Ovary (tissue), 3 donors: ENCODE results near the gene MYH9.

ENCODE experiments used
- CTCF ChIP-seq, 3 donors: fragments of 450-650 bp in 2 of 3; fragments of 200-600 bp in 1 of 3; IDR thresholded peaks; one replicate each; pipeline versions ENCODE4 v1.5.1 to v1.8.0; 2016 to 2022; ENCODE audit warnings: antibody characterized with exemption in 3 of 3, mild to moderate bottlenecking in 1 of 3
- EP300 ChIP-seq: sonication (generic); formaldehyde crosslinking; IDR thresholded peaks from one replicate; pipeline ENCODE4 v1.6.1; 2017; ENCODE audit warnings: antibody characterized with exemption
- POLR2A ChIP-seq: fragments of 450-650 bp; IDR thresholded peaks from one replicate; pipeline ENCODE4 v1.6.1; 2017; ENCODE audit warnings: antibody characterized with exemption, mild to moderate bottlenecking, moderate library complexity
- donor health status: DM: no; HTN: no; CAD: no.

- TF ChIP-seq CTCF (IDR thresholded peaks at IDR 0.05) (no peak), POLR2A (no peak), EP300 (no peak)
Measured at GRCh38 chr22:36395055-36395849, 7.5 kb upstream of the MYH9 start.
